Bronchial epithelial cell (primary cell): ENCODE data around the gene LAMB4. TPM values are rescaled to one million over a fixed set of nuclear protein-coding genes. Genes with fewer than 3 reads are reported as not detected.

Source experiments
- DNase-seq: peaks from one replicate; pipeline ENCODE4 v3.0.0-alpha.2; 2010; ENCODE audit warnings: low read depth
- FAIRE-seq: peaks from 2 replicates; lab custom pipeline; 2011; peaks lifted over from hg19 to GRCh38; lab: Jason Lieb, UNC
- H3K27me3 ChIP-seq: 2 replicates; pipeline ENCODE4 v1.5.1; 2011; ENCODE audit warnings: low read length; ENCODE audit not compliant: control insufficient read depth, insufficient read depth
- H3K36me3 ChIP-seq: 2 replicates; pipeline ENCODE4 v1.5.1; 2011; ENCODE audit warnings: low read length; ENCODE audit not compliant: control insufficient read depth, insufficient read depth
- H3K4me3 ChIP-seq: 2 replicates; pipeline ENCODE4 v1.5.1; 2011; ENCODE audit warnings: mild to moderate bottlenecking, low read depth, low read length, control low read depth
- CTCF ChIP-seq: IDR thresholded peaks from 2 replicates; pipeline ENCODE4 v1.5.1; 2011; ENCODE audit warnings: mild to moderate bottlenecking, moderate library complexity, low read length, control low read depth, inconsistent platforms; ENCODE audit not compliant: insufficient read depth, severe bottlenecking
- total RNA-seq: library from RNA; depleted of rRNA; stranded (reverse); fragments of >200 nt; gene quantifications from 2 replicates; pipeline ENCODE4 v1.2.1, GENCODE V29; 2014

LAMB4 gene
- total RNA-seq, 1 donor from 2014 or later = under 0.01 TPM

GRCh38 chr7:107981466-107981865, 148.7 kb downstream of the LAMB4 start:
- peaks cover 8% of the 10 kb centered on the region for H3K36me3 ChIP-seq
- DNase-seq = no peak
- no peak for FAIRE-seq
- H3K4me3 ChIP-seq = no peak overlapping the region
- TF ChIP-seq CTCF = no peak
- H3K27me3 ChIP-seq = no peaks in the 10 kb centered on the region

GRCh38 chr7:107980671-107981190, 149.4 kb downstream of the LAMB4 start:
- no peak for FAIRE-seq
- H3K36me3 ChIP-seq = peaks cover 11% of the 10 kb centered on the region
- H3K27me3 ChIP-seq = no peaks in the 10 kb centered on the region
- TF ChIP-seq CTCF = no peak
- no peak overlapping the region for H3K4me3 ChIP-seq
- DNase-seq = no peak

- DNase-seq = no peak
- no peaks in the 10 kb centered on the region for H3K27me3 ChIP-seq
- FAIRE-seq = no peak
- no peak overlapping the region for H3K4me3 ChIP-seq
- peaks cover 13% of the 10 kb centered on the region for H3K36me3 ChIP-seq
- TF ChIP-seq CTCF = no peak
These were observed 150.0 kb downstream of the LAMB4 start for GRCh38 chr7:107980171-107980570.

- H3K36me3 ChIP-seq = peaks cover 13% of the 10 kb centered on the region
- FAIRE-seq = no peak
These were observed 151.2 kb downstream of the LAMB4 start for GRCh38 chr7:107978815-107979408.

GRCh38 chr7:107977048-107977447, 153.1 kb downstream of the LAMB4 start:
- Histone ChIP-seq H3K27me3 (no peaks in the 10 kb centered on the region), H3K36me3 (peaks cover 13% of the 10 kb centered on the region), H3K4me3 (no peak overlapping the region)
- no peak for DNase-seq
- no peak for FAIRE-seq
- TF ChIP-seq CTCF = no peak

More at GRCh38 chr7:107978815-107979408, 151.2 kb downstream of the LAMB4 start:
- H3K27me3 ChIP-seq = no peaks in the 10 kb centered on the region
- DNase-seq = no peak
- no peak for TF ChIP-seq CTCF
- no peak overlapping the region for H3K4me3 ChIP-seq

GRCh38 chr7:107976620-107977019, 153.5 kb downstream of the LAMB4 start:
- DNase-seq (no peak), FAIRE-seq (no peak)
- Histone ChIP-seq H3K27me3 (no peaks in the 10 kb centered on the region), H3K4me3 (no peak overlapping the region), H3K36me3 (peaks cover 13% of the 10 kb centered on the region)
- TF ChIP-seq CTCF = no peak
